HG03103 (cell line): ENCODE measurements around the gene LTC4S.

Experiments
- ATAC-seq: cut with Tn5 transposase; IDR thresholded peaks from one replicate; pipeline ENCODE4 v1.9.1; 2021; ENCODE audit warnings: low read depth; ENCODE audit not compliant: unreplicated experiment

The LTC4S gene

DNA sequence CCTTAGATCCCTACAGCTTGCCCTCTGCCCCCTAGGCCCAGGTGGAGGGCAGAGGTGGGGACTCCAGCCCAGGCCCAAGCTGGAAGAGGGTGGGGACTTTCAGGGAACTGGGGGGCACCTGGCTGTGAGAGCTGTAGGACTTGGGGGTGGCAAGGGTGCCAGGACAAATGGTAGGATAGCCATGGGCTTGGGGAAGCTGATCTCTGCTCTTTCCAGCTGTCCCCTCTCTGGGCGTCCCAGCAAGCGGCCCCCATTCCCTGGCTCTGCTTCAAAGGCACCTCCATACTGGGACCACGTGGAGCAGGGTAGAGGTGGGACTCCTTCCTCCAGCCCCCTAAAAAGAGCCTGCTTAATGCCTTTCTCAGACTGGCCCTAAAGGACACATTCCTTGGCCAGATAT is 385 bp downstream of the LTC4S start:
- ATAC-seq, result no peak

DNA sequence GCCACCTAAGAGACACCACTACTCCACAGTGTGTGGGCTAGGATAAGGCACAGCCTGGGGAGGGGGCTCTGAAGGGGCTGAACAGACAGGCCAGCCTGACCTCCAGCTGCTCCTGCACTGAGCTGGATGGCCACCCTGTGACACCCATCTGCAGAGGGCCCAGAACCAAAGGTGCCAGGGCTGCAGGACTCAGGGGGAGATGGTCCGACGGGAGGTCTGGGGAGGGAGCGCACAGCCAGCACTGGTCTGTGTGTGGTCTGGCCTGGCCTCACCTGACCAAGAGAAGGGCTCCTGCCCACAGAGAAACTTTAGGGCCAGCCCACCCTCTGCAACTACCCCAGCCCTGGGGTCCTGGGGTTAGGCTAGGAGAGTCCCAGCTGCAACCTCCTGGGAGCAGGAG is 789 bp downstream of the LTC4S start:
- no peak for ATAC-seq

DNA sequence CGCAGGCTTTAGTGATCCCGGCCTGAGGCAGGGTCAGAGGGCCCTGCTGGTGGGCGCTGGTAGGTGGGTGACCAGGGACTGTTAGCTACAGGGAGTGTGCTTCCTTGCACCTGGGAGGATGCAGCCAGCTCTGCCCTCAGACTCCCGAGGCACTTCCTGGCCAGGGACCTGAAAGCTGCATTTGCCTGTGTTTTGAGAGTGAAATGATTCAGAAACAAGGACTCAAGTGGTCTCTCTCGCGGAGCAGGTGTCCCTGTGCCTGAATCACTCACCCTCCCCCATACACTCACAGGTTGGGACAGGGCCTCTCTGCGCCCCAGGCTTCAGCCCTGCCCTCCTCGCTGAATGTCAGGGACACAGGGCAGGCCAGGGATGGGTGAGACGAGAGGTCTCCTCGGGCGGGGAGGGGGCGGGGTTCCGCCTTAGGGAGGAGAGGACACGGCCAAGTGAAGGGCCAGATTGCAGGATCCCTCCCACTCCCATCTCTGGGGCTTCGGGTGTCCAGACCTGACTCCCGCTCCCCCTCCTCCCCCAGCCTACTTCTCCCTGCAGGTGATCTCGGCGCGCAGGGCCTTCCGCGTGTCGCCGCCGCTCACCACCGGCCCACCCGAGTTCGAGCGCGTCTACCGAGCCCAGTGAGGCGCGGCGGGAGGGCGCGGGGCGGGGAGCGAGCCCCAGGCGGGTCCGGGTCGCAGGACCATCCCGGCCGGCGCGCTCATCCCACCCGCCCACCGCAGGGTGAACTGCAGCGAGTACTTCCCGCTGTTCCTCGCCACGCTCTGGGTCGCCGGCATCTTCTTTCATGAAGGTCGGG is 1.5 kb downstream of the LTC4S start:
- ATAC-seq, result no peak

DNA sequence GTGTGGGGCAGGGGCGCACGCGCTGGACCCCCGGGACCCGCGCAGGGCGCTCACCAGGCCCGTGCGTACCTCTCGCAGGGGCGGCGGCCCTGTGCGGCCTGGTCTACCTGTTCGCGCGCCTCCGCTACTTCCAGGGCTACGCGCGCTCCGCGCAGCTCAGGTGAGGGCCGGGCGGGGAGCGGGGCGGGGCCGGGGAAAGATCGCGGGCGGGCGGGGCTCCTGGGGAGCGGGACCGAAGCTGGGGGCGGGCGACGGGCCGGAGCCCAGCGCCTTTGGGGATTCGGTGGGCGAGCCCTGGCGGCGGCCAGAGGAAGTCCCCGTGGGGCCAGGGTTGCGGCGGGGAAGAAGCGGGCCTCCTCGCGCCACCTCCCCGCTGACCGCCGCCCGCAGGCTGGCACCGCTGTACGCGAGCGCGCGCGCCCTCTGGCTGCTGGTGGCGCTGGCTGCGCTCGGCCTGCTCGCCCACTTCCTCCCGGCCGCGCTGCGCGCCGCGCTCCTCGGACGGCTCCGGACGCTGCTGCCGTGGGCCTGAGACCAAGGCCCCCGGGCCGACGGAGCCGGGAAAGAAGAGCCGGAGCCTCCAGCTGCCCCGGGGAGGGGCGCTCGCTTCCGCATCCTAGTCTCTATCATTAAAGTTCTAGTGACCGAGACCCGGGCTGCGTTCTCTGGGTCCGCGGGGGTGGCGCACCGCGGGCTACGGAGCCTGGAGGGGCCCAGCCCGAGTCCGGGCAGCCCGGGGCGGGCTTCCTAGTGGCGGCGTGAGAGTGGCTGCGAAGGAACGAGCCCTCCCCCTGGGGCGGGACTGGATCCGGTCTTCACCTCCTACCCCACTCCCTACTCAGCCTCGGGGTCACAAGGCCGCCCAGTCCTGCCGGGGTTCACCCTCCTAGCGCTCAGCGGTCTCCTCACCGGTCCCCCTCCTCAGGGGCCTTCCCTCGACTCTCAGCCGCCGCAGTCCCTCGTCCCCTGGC is 2.4 kb downstream of the LTC4S start:
- ATAC-seq, result peak; percentile 58

DNA sequence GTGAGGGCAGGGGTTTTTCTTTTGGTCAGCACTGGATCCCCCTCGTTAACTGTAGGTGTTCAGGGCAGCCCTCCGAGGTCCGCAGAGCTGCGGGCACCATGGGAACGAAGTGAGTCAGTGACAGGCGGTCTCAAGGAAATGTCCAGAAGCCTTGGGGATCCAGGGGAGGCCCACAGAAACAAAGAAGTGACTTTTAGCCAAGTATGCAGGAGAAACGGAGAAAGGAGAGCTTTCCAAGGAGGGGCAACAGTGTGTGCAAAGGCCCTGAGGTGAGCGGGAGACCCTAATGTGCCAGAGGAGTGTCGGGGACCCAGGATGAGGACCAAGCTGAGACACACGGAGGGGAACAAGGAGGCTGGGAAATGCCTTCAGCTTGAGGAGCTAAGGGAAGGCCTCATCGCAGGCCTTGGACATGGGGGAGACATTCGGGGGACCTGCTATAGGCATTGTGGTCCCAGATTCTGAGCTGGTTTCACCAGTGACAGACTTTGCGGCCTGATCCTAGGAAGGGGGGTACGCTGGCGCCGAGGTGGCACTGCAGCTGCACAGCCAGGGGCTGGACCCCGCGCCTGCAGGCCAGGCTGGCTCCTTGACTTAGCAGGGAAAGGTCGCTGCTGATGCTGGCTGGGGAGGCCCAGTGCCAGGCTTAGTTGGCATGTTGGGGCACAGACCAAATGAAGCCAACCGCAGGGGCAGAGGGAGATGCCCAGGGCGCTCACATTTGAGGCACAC is 3.3 kb downstream of the LTC4S start:
- ATAC-seq, result no peak

DNA sequence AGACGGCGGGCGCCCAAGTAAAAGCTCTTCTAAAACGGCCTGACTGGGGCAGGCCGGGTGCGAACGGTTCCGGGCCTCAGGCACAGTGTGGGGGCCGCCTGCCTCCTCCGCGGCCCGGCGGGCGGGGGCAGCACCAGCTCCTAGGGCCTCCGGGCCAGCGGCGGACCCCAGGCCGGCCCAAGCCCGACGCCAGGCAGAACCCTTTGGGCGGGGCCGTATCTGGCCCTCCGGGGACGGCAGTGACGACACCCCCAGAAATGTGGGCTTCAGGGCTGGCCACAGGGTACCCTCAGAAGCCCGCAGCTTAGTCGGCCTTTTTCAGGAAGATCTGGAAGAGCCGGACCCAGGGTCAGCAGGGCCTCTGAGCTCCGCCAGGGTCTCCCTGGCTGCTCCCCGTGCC is 4.0 kb downstream of the LTC4S start:
- ATAC-seq, result no peak

DNA sequence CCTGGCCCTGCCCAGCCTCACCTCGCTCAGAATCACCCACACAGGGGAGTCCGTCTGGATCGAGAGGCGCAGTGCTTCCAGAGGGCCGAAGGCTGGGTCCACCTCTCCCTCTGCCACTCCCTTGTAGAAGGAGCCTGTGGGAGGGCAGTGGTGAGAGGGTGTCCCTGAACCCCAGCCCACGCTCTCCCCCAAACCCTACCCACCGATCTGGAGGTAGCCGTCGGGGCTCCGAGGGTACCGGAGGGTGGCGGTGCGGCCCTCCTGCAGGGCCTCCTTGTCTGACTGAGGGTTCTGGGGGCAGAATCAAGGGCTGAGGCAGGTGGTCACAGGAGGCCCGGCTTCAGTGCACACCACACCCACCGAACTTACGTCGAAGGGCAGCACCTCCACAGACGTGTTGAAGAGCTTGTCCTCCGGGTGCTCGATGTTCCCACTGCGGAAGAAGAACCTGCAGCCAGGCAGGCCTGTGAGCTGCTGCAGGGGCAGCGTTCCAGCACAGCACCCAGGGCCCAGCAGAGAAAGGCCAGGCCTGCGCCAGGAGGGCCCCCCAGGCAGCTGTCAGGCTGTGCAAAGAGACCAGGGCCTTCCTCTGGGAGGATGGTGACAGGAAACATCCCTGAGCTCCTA is 4.5 kb downstream of the LTC4S start:
- no peak for ATAC-seq

DNA sequence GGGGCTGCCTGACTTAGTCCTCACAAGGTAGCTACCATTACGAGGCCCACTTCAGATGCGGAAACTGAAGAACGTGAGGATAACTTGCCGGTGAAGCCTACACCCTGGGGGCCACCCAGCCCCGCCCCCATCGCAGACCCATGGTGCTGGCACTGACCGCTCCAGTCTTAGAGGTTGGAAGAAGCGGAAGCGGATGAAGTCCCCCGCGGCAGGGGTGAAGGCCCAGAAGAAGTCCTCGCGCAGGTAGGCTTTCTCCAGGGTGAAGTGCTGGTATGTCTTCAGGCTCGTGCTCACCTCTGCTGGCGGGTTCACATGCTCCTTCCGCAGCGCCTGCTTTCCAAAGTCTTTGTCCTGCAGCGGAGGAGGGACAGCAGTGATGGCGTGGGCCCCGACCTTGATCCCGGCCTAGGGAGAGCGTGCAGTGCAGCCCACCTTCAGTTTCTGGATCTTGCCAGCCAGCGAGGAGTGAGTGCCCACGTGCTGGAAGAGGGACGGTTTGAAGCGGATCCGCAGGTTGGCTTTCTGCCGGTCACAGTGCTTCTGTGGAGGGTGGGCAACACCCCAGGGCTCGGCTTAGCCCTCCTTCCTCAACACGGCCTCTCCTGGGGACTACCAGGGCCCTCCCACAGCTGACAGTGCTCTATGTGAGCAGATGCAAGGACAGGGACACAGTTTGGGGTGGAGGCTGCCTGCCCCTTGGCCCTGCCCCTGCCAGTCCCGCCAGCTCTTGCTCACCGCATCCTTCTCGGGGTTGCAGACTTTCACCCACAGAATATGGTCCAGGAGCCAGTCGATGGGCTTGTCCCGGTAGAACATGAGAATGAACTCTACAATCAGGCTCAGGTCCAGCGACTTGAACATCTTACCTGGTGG is 5.2 kb downstream of the LTC4S start:
- no peak for ATAC-seq

DNA sequence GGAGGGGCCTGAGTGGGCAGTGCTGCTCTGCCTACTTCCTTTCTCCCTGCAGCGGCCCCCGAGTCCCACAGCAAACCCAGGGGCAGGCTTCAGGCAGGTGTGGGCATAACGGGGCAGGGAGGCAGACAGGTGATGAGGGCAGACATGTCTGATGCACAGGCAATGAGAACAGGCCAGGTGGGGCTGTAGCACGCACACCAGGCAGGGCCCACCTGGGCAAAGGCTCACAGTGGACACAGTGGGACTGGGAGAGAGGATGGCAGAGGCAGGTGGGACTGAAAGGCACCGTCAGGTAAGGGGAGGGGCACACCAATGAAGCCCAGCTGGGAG is 5.8 kb downstream of the LTC4S start:
- ATAC-seq, result no peak

DNA sequence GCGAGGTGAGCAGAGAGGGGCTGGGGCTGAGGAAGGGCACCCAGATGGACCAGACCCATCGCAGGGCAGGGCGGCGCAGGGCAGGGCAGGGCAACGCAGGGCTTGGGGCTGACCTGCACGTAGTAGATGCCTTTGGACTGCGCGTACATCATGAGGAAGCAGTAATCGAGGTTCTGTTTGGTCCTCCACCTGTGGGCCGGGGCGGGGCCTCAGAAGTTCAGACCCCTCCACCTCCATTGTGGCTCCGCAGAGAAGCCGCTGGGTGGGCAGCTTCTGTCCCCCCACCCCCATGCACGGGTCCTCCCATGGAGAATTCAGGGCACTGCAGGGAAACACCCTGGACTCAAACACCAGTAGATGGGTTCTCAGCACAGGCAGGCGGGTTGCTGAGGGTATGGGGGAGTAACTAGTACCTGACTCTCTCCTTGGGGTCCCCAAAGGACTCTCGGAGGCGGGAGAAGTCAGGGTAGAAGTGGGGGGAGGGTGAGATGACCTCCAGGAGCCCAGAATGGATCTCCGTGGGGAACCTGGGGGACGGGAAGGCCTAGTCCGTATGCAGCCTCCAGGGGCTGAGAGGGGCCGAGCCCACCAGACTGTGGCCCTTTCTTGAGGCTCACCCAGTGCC is 6.4 kb downstream of the LTC4S start:
- ATAC-seq, result no peak

DNA sequence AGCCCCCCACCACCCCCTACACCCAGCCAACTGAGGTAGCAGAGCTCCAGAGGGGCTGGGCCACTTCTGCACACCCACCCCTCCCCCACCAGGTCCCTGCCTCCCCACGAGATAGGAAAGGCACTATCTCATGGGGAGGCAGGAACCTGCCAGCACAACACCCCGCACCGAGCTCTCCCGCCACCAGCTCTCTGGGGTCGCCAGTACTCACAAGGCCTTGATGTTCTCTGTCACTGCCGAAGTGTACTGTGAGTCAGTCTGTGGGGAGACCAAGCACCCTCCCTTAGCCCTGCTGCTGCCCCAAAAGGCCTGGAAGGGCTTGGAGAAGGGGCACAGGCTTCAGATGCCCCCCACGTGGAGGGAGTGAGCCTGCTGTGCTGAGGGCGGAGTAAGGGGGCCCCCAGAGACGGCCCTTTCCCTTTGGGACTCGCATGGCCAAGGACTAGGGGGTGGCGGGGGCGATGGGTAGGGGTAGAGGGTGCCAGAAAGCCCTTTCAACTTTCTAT is 7.0 kb downstream of the LTC4S start:
- no peak for ATAC-seq

DNA sequence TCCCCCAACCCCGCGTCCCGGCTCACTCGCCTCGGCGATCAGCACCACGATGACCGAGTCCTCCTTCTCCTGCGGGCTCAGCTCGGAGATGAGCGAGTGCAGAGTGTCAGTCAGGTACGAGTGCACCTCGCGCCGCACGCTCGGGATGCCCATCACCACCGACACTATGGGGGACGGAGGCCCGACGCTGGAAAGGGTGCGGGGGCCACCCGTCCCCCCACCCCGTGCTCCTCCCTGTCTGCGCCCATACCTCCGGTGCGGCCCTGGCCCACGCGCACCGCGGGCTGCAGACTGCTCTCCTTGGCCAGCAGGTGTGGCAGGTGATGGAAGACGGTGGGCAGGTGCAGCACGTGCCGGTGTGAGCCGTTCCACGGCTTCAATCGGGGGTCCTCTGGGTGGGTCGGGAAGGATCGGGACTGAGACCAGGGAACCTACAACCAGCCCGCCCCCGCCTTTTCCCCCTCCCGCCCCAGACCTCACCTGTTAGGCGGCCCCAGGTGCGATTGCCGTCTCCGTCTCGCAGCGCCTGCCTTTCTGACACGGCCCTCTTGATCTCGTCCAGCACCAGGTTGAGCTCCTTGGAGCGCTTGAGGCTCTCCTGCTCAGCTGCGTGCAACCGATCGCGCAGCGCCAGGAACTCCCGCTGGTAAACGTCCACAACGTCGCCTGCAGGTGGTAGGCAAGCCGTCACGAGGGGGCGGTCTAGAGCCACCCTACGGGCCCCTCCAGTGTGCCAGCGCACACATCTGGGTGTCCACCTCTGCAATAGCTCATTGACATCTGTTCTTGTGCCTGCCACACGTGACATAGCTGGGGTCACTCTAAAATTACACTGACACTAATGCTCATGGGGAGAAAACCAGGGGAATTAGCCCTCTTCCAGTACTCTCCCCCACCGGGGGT is 7.8 kb downstream of the LTC4S start:
- peak; percentile 41 for ATAC-seq

DNA sequence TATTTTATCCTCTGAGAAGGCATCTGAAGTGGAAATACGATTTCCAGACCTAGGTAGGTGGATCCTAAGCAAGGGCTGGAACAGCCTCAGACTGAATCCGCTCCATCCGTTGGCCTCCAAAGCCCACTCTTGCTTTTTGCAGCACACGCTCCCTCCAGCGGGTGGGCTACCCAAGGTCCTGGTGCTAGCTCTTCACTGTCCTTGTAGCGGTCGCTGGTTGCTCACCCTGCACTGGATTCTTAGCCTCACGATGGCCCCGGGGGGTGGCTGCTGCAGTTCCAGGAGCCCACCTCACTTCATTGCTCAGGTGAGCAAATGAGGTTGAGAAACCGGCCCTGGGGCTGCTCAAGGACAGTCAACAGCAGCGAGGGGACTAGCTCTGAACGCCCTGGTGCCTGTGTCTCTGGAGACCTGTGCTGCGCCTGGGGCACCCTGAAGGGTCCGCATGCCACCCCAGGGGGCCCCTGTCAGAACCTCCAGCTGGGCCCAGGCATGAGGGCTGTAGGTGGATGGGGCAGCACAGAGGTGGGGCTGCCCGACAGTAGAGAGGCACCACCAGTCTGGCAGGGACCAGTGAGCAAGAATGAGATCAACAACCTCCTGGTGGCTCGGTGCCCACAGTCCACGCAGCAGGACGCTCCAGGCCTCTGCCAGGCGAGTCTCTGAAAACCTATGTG is 8.6 kb downstream of the LTC4S start:
- ATAC-seq, result no peak

DNA sequence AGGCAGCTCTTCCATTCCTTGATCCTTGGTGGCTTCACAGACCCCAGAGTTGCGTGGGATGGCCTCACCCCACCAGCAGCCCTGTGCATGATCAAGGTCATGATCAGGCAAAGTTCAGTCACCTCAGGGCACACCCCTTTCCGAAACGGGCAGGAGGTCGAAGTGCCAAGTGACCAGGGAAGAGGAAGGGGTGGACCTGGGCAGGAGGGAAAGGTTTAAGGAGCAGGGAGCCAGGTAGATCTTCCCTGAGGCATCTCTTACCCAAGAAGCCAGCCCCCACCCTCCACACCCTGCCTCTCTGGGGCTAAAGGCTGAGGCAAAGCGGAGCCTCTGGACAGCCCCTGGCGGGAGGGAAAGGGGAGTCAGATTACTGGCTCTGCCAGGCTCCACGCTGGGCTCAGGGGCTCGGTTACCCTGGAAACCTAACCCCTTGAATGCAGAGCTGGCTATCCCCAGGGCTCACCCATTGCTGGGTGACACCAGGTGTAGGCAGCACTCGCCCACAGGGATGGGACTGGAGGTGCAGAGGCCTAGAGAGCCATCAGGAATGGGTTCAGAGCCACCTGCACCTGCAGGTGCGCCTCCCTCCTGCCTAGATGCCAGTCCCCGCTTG is 9.3 kb downstream of the LTC4S start:
- no peak for ATAC-seq

DNA sequence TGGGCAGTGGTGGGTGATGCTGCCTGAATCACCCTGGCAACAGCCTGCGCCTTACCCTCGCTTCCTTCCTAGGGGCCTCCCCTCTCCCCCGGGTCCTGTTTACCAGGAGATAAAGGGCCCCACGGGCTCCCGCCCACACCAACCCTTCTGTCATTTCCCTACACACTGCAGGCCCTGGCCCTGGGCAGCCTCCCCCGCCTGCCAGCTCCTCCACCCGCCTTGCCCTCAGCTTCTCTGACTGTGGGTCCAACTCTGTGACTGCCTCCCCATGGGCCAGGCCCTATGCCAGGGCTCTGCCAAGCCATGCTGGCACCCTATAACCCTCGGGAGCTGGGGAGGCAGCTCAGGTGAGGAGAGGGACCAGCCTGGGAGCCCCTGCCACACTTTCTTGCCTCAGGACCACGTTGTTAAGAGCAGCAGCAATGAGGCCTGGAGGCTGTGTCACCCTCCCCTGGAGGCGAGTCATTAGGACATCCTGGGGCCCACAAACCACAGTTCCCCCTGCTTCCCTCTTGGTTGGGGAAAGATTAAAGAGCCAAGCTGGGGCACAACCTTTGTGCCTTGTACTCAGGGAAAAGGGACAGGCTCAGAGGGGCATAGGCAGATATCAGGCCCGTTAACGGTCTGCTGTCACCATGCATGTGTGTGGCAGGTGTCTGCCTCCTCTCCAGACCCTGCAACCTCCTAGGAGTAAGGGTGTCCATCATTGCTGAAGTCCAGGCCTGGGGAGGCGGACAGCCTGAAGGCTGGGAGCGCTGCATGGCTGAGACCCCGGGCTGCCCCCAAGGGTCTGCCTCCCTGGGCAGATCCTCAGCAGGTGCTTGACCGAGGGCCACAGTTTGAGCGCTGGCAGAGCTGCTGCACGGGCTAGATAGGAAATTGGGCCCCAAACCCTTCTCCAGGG is 10.1 kb downstream of the LTC4S start:
- no peak for ATAC-seq

DNA sequence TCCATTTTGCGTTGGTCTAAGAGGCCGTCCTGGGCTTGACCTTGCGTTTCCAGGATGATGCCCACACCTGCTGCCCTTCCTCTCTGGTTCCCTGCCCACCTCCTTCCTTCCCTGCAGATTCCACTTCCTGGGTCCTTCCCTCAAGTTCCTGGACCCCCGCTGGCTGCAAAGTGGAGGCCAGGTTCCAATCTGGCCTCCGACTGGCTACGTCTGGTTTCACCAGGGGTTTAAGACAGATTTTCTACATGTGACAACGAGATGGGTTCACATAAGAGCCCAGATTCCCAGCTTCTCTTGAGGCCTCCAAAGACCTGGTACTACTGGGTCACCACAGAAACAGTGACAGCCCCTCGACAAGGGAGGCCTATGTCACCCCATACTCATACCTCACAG is 10.8 kb downstream of the LTC4S start:
- no peak for ATAC-seq
